Thyroid gland (tissue), 4 donors: Measurements from ENCODE around the gene TMTC4.

Experiments used
- POLR2A ChIP-seq, 2 donors: fragments of 450-650 bp; IDR thresholded peaks; one replicate each; pipeline ENCODE4 v1.6.1; 2017; ENCODE audit warnings: antibody characterized with exemption in 2 of 2, mild to moderate bottlenecking in 2 of 2, moderate library complexity in 1 of 2
- TF ChIP-seq, protein P1 (sequence below), 6 experiments: fragments of 200-600 bp in 3 of 6; fragments of 450-650 bp in 3 of 6; sonication (generic) in 3 of 6; IDR thresholded peaks; one replicate each; pipeline ENCODE4 v1.5.1; 2016 to 2019; ENCODE audit warnings: antibody characterized with exemption in 6 of 6, mild to moderate bottlenecking in 2 of 6, inconsistent platforms in 1 of 6, moderate library complexity in 1 of 6

DNA sequence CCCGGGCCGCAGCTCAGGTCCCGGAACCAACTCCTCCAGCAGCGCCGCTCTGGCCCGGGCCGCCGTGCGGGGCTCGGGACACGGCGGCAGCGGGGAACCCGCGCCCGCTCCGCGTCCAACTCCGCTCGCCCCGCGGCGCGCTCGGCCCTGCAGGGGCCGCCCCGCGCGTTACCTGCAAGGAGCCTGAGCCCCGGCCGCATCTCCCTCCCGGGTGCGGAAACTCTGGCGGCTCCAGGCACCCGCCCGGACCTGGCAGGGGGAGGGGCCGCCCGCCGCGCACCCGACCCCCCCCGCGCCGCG lies at the start of gene TMTC4:
- no peak for TF ChIP-seq POLR2A (IDR thresholded peaks at IDR 0.05)
- TF ChIP-seq, protein P1, sequence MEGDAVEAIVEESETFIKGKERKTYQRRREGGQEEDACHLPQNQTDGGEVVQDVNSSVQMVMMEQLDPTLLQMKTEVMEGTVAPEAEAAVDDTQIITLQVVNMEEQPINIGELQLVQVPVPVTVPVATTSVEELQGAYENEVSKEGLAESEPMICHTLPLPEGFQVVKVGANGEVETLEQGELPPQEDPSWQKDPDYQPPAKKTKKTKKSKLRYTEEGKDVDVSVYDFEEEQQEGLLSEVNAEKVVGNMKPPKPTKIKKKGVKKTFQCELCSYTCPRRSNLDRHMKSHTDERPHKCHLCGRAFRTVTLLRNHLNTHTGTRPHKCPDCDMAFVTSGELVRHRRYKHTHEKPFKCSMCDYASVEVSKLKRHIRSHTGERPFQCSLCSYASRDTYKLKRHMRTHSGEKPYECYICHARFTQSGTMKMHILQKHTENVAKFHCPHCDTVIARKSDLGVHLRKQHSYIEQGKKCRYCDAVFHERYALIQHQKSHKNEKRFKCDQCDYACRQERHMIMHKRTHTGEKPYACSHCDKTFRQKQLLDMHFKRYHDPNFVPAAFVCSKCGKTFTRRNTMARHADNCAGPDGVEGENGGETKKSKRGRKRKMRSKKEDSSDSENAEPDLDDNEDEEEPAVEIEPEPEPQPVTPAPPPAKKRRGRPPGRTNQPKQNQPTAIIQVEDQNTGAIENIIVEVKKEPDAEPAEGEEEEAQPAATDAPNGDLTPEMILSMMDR (IDR thresholded peaks at IDR 0.05): peak in 1 of 6 experiments; percentile 0
